Activated CD8-positive, alpha-beta memory T cell treated with anti-CD3 and anti-CD28 coated beads, Interleukin-2, amount 50 U/mL, for 1 hour (primary cell): Measurements from ENCODE around the gene GLP1R.
"Not testable (repeated sequence)": the region's sequence is repeated elsewhere in the genome, so short reads cannot be mapped to it uniquely, and the experiment has no call there.

Experiments
- DNase-seq: peaks from one replicate; pipeline ENCODE4 v3.0.0-alpha.2; 2020; ENCODE audit errors: extremely low read depth

Gene GLP1R

DNA sequence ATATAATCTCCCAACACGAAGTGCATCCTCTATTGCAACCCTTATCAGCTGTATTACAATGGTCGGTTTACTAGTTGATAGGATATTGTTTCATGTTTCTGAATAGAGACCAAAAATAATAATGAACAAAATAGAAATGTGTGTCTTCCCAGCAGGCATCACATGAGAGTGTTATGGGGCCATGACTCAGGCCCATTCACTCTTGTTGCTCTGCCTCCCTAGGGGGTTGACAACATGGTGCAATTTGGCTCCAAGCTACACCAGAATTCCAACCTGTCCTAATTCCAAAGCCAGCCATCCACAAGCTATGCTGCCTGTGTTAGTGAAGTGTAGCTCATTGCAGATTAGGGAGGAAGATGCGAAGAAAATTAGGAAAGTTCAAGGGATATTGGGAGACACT, 79.5 kb downstream of the GLP1R start:
- no peak for DNase-seq

DNA sequence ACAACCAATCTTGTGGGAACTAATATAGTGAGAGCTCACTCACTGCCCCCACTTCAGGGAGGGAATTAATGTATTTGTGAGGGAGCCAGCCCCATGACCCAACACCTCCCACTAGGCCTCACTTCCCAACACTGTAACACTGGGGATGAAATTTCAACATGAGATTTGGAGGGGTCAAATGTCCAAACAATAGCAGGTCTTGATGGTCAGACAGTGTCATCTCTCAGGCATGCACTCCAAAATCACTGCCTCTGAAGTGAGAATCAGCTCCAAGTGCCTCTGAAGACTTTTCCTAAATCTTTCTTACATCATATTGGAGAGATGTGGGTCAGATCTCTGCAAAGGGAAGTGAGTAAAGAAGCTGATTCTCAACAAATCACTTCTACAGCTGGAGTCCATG, 80.3 kb downstream of the GLP1R start:
- DNase-seq = no peak

DNA sequence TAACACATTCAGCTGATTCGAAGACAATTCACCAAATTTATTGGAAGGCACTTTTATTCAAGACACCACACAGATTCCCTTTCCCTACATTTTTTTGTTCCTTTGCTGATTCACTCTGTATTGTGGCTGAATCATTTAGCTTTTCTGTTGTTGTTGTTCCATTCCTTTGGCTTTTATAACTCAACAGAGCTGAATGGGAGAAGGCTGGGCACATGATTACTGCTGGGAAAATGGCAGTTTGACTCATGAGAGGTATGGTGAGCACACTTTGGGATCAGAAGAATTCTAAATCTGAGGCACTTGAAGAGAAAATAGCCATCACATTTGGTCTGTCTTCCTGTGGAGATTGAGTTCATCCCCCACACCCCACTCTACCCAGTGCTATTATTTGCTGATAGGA, 82.1 kb downstream of the GLP1R start:
- no peak for DNase-seq

DNA sequence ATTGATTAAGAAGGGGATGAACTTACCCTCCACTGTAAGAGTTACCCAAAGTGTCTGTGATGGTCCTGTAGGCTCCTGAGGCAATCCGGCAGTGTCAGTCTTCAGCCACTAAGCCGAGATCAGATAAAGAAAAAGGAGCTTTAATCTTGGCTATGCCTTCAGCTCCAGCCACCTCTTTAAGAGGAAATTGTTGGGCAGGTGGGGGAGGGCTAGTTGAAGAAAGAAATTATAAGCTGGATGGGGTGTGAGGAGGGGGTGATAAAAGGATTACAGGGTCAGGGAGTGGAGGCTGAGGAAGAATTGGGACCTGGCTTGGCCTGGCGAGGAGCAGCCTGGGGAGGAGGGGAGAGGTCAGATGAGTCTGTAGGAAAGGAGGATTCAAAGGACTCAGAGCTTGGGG, 86.2 kb downstream of the GLP1R start:
- not testable (repeated sequence) for DNase-seq

DNA sequence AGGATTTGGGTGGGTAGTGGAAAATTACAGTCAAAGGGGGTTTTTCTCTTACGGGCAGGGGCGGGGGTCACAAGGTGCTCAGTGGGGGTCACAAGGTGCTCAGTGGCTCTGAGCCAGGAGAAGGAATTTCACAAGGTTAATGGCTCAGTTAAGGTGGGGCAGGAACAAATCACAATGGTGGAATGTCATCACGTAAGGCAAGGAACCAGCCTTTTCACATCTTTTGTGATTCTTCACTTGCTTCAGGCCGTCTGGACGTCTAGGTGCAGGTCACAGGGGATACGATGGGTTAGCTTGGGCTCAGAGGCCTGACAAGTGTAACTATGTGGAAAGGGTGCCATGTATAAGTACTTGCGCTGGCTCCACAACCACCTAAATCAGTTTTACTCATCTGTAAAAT, 87.6 kb downstream of the GLP1R start:
- DNase-seq = not testable (repeated sequence)

DNA sequence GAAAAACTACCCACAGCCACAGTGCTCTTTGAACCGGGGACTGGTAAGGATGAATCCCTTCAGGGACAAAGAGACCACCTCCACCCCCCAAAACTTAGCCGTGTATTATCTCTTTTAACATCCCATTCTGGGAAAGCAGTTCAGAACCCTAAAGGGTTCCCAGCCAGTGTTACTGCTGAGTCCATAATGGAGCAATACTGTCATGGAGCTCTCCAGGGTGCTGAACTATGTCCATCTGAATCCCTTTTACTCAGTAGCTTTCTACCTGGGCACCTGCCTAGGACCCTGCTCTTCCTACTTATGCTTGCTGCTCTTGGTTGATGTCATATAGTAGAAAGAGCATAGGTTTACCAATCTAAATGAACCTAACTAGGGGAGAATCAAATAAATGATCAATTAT, 88.7 kb downstream of the GLP1R start:
- no peak for DNase-seq
